Stimulated activated effector memory CD8-positive, alpha-beta T cell treated with anti-CD3 and anti-CD28 coated beads, Interleukin-12 subunit alpha, Interleukin-12 subunit beta, amount 100 ng/mL, for 72 hours (primary cell): Measurements from ENCODE around the gene LRRC10B.

ENCODE experiments used
- ATAC-seq: fragments of 150-1000 bp; cut with Tn5 transposase; 2 replicates; pipeline ENCODE4 v1.10.0; 2021
- DNase-seq, 2 donors: peaks; one replicate each; pipeline ENCODE4 v3.0.0; 2021 to 2022; ENCODE audit warnings: low spot score in 2 of 2
- H3K27ac Mint-ChIP-seq: one replicate; pipeline ENCODE4 v1.8.0; 2022; ENCODE audit warnings: mild to moderate bottlenecking, mixed read lengths
- H3K36me3 Mint-ChIP-seq: one replicate; pipeline ENCODE4 v1.8.0; 2022; ENCODE audit warnings: mild to moderate bottlenecking, mixed read lengths
- H3K4me1 Mint-ChIP-seq: one replicate; pipeline ENCODE4 v1.8.0; 2022; ENCODE audit warnings: mixed read lengths
- H3K4me3 Mint-ChIP-seq: one replicate; pipeline ENCODE4 v1.8.0; 2022; ENCODE audit warnings: mild to moderate bottlenecking, mixed read lengths
- H3K9me3 Mint-ChIP-seq: one replicate; pipeline ENCODE4 v1.8.0; 2022; ENCODE audit warnings: mixed read lengths

Gene LRRC10B

GRCh38 chr11:61528114-61528513 is 19.6 kb downstream of the LRRC10B start:
- H3K27ac Mint-ChIP-seq, result no peak overlapping the region

GRCh38 chr11:61529537-61530225 is 21.1 kb downstream of the LRRC10B start:
- H3K27ac Mint-ChIP-seq, result no peak overlapping the region
- H3K9me3 Mint-ChIP-seq, result no peaks in the 10 kb centered on the region
- no peak for DNase-seq
- peaks cover 6% of the 10 kb centered on the region for H3K4me1 Mint-ChIP-seq
- H3K4me3 Mint-ChIP-seq, result no peak overlapping the region
- no peak for ATAC-seq
- H3K36me3 Mint-ChIP-seq, result no peaks in the 10 kb centered on the region

More at GRCh38 chr11:61528114-61528513, 19.6 kb downstream of the LRRC10B start:
- no peak for ATAC-seq
- no peak for DNase-seq
- H3K4me1 Mint-ChIP-seq, result no peaks in the 10 kb centered on the region
- H3K36me3 Mint-ChIP-seq, result no peaks in the 10 kb centered on the region
- H3K4me3 Mint-ChIP-seq, result no peak overlapping the region
- no peaks in the 10 kb centered on the region for H3K9me3 Mint-ChIP-seq

- H3K4me1 Mint-ChIP-seq, result peaks cover 12% of the 10 kb centered on the region
- H3K9me3 Mint-ChIP-seq, result no peaks in the 10 kb centered on the region
- no peak overlapping the region for H3K4me3 Mint-ChIP-seq
- H3K27ac Mint-ChIP-seq, result no peak overlapping the region
- no peak for ATAC-seq
- H3K36me3 Mint-ChIP-seq, result no peaks in the 10 kb centered on the region
- no peak for DNase-seq
These were observed 22.5 kb downstream of the LRRC10B start for GRCh38 chr11:61531044-61531443.

GRCh38 chr11:61532134-61533038 is 23.8 kb downstream of the LRRC10B start:
- Mint-ChIP-seq H3K36me3 (no peaks in the 10 kb centered on the region), H3K4me3 (no peak overlapping the region), H3K9me3 (no peaks in the 10 kb centered on the region), H3K4me1 (peaks cover 12% of the 10 kb centered on the region), H3K27ac (no peak overlapping the region)
- ATAC-seq (peak; percentile 38), DNase-seq (peak; percentile 33 to 72)

- Mint-ChIP-seq H3K9me3 (no peaks in the 10 kb centered on the region), H3K27ac (no peak overlapping the region), H3K36me3 (no peaks in the 10 kb centered on the region), H3K4me3 (no peak overlapping the region), H3K4me1 (peaks cover 12% of the 10 kb centered on the region)
- DNase-seq (no peak), ATAC-seq (no peak)
These were observed 24.5 kb downstream of the LRRC10B start for GRCh38 chr11:61533039-61533375.

- no peak for ATAC-seq
- H3K4me3 Mint-ChIP-seq, result no peak overlapping the region
- no peak for DNase-seq
- peaks cover 12% of the 10 kb centered on the region for H3K4me1 Mint-ChIP-seq
- no peaks in the 10 kb centered on the region for H3K36me3 Mint-ChIP-seq
- H3K9me3 Mint-ChIP-seq, result no peaks in the 10 kb centered on the region
- no peak overlapping the region for H3K27ac Mint-ChIP-seq
These were observed 24.9 kb downstream of the LRRC10B start for GRCh38 chr11:61533401-61533800.

- Mint-ChIP-seq H3K36me3 (no peaks in the 10 kb centered on the region), H3K4me1 (peaks cover 12% of the 10 kb centered on the region), H3K4me3 (no peak overlapping the region), H3K9me3 (no peaks in the 10 kb centered on the region), H3K27ac (no peak overlapping the region)
- no peak for DNase-seq
- no peak for ATAC-seq
These were observed 25.7 kb downstream of the LRRC10B start for GRCh38 chr11:61534025-61534932.

GRCh38 chr11:61534933-61535839 is 26.6 kb downstream of the LRRC10B start:
- H3K27ac Mint-ChIP-seq, result no peak overlapping the region
- no peak for ATAC-seq

GRCh38 chr11:61535998-61536675 is 27.6 kb downstream of the LRRC10B start:
- DNase-seq (no peak), ATAC-seq (no peak)
- no peak overlapping the region for H3K4me3 Mint-ChIP-seq
- no peaks in the 10 kb centered on the region for H3K36me3 Mint-ChIP-seq
- no peaks in the 10 kb centered on the region for H3K9me3 Mint-ChIP-seq
- H3K27ac Mint-ChIP-seq, result no peak overlapping the region
- H3K4me1 Mint-ChIP-seq, result peaks cover 12% of the 10 kb centered on the region

More at GRCh38 chr11:61534933-61535839, 26.6 kb downstream of the LRRC10B start:
- Mint-ChIP-seq H3K4me3 (no peak overlapping the region), H3K9me3 (no peaks in the 10 kb centered on the region), H3K36me3 (no peaks in the 10 kb centered on the region), H3K4me1 (peaks cover 12% of the 10 kb centered on the region)
- DNase-seq, result no peak

GRCh38 chr11:61536676-61537270 is 28.2 kb downstream of the LRRC10B start:
- ATAC-seq (no peak), DNase-seq (no peak)
- Mint-ChIP-seq H3K4me3 (no peak overlapping the region), H3K36me3 (no peaks in the 10 kb centered on the region), H3K4me1 (peaks cover 12% of the 10 kb centered on the region), H3K9me3 (no peaks in the 10 kb centered on the region), H3K27ac (no peak overlapping the region)

GRCh38 chr11:61537326-61537725 is 28.8 kb downstream of the LRRC10B start:
- no peak for ATAC-seq
- no peak overlapping the region for H3K27ac Mint-ChIP-seq

GRCh38 chr11:61538636-61538961 is 30.1 kb downstream of the LRRC10B start:
- H3K4me3 Mint-ChIP-seq, result no peak overlapping the region
- H3K27ac Mint-ChIP-seq, result no peak overlapping the region
- DNase-seq, result no peak
- H3K4me1 Mint-ChIP-seq, result peaks cover 12% of the 10 kb centered on the region
- H3K9me3 Mint-ChIP-seq, result no peaks in the 10 kb centered on the region
- H3K36me3 Mint-ChIP-seq, result no peaks in the 10 kb centered on the region
- ATAC-seq, result no peak

More at GRCh38 chr11:61537326-61537725, 28.8 kb downstream of the LRRC10B start:
- DNase-seq, result no peak
- Mint-ChIP-seq H3K4me3 (no peak overlapping the region), H3K9me3 (no peaks in the 10 kb centered on the region), H3K36me3 (no peaks in the 10 kb centered on the region), H3K4me1 (peaks cover 12% of the 10 kb centered on the region)

GRCh38 chr11:61539006-61539405 is 30.5 kb downstream of the LRRC10B start:
- Mint-ChIP-seq H3K4me3 (no peak overlapping the region), H3K27ac (no peak overlapping the region), H3K4me1 (peaks cover 12% of the 10 kb centered on the region), H3K9me3 (no peaks in the 10 kb centered on the region), H3K36me3 (no peaks in the 10 kb centered on the region)
- no peak for DNase-seq
- ATAC-seq, result no peak
